ENCODE measurements around the gene NTRK1. TPM values are rescaled to one million over a fixed set of nuclear protein-coding genes. Genes with fewer than 3 reads are reported as not detected.

NTRK1 gene
- total RNA-seq, 1 experiment from 2014 or later: 0.24 TPM

DNA sequence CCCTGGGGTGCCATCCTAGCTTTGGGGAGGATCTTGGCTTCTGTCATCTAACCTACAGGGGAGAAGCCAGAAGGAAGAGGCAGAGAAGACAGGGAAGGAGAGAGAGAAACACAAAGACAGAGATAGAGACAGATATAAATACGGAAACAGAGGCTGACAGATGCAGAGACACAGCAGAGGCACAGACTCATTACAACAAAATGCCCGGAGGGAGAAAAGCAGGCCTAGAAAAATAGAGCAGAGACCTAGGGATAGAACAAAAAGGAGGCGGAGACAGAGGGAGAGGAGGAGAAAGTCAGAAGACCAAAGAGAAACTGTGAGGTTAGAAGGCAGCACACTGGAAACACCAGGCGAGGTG lies 34.8 kb downstream of the NTRK1 start:
- Histone ChIP-seq H4K8ac (replicated peaks; ENCODE audit: insufficient read length, low read depth, low read length) (no peak overlapping the region), H2BK12ac (ENCODE audit: insufficient read length, low read depth, low read length) (no peak overlapping the region), H4K91ac (ENCODE audit: insufficient read length, low read depth, low read length) (no peak overlapping the region), H2AK5ac (ENCODE audit: insufficient read length, low read length) (no peak overlapping the region), H3K14ac (ENCODE audit: insufficient read depth, low read length) (no peak overlapping the region), H3K56ac (ENCODE audit: insufficient read length, low read depth, low read length) (no peak overlapping the region), H3K23ac (ENCODE audit: insufficient read length, low read depth, low read length) (no peak overlapping the region), H3K27ac (ENCODE audit: insufficient read length, low read depth, low read length) (no peak overlapping the region), H3K4me2 (ENCODE audit: insufficient read depth, insufficient read length, low read length) (no peak overlapping the region), H3K79me2 (ENCODE audit: insufficient read depth, low read length) (no peaks in the 10 kb centered on the region), H3K27me3 (ENCODE audit: insufficient read depth, low read length) (peaks cover 21% of the 10 kb centered on the region; the same call in 1 of the 2 replicates), H4K20me1 (ENCODE audit: control insufficient read depth, insufficient read depth, insufficient read length) (no peaks in the 10 kb centered on the region), H2AFZ (ENCODE audit: low read length) (no peak overlapping the region), H3K9ac (ENCODE audit: extremely low read depth, insufficient read length, low read length) (no peak overlapping the region), H3K79me1 (ENCODE audit: insufficient read depth, low read depth, low read length, poor library complexity, severe bottlenecking) (no peaks in the 10 kb centered on the region), H2BK5ac (ENCODE audit: insufficient read length, low read length) (no peak overlapping the region), H3T11ph (ENCODE audit: low read length) (no peak overlapping the region), H3K4ac (ENCODE audit: low read depth, low read length) (no peak overlapping the region), H4K5ac (ENCODE audit: insufficient read length, low read depth, low read length) (no peak overlapping the region), H3K9me3 (ENCODE audit: control insufficient read depth, low read depth, low read length) (no peaks in the 10 kb centered on the region), H2BK15ac (ENCODE audit: low read depth, low read length) (no peak overlapping the region), H2BK120ac (ENCODE audit: low read depth, low read length, poor library complexity, severe bottlenecking) (no peak overlapping the region), H2BK20ac (ENCODE audit: low read depth, low read length, poor library complexity, severe bottlenecking) (no peak overlapping the region), H3K18ac (ENCODE audit: insufficient read length, low read depth, low read length) (no peak overlapping the region), H3K4me1 (ENCODE audit: insufficient read depth, low read length) (no peaks in the 10 kb centered on the region), H3K23me2 (ENCODE audit: insufficient read length, low read depth, low read length, poor library complexity, severe bottlenecking) (no peaks in the 10 kb centered on the region)
- TF ChIP-seq, protein P1, sequence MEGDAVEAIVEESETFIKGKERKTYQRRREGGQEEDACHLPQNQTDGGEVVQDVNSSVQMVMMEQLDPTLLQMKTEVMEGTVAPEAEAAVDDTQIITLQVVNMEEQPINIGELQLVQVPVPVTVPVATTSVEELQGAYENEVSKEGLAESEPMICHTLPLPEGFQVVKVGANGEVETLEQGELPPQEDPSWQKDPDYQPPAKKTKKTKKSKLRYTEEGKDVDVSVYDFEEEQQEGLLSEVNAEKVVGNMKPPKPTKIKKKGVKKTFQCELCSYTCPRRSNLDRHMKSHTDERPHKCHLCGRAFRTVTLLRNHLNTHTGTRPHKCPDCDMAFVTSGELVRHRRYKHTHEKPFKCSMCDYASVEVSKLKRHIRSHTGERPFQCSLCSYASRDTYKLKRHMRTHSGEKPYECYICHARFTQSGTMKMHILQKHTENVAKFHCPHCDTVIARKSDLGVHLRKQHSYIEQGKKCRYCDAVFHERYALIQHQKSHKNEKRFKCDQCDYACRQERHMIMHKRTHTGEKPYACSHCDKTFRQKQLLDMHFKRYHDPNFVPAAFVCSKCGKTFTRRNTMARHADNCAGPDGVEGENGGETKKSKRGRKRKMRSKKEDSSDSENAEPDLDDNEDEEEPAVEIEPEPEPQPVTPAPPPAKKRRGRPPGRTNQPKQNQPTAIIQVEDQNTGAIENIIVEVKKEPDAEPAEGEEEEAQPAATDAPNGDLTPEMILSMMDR (conservative IDR thresholded peaks at IDR 0.05): no peak
- Mint-ChIP-seq H3K27me3 (ENCODE audit: low read depth) (peaks cover 88% of the 10 kb centered on the region), H3K4me3 (no peak overlapping the region), H3K36me3 (ENCODE audit: insufficient read depth in 1 of 3, low read depth in 3 of 3) (no peaks in the 10 kb centered on the region), H3K9me3 (no peaks in the 10 kb centered on the region; a peak in 2 of 5 replicates), H3K27ac (no peak overlapping the region), H3K4me1 (peaks cover 18 to 40% of the 10 kb centered on the region in 2 experiments)
- no CpG with 5 or more reads among the region's 4 CpGs for WGBS (ENCODE audit: extremely low coverage, insufficient read length, low lambda C conversion rate)
- no peak for DNase-seq

All from H9 (cell line).